ENCODE results near the gene QDPR. TPM values are rescaled to one million over a fixed set of nuclear protein-coding genes. Genes with fewer than 3 reads are reported as not detected.

QDPR gene
- total RNA-seq, 1 experiment from 2014 or later = 39.2 TPM

DNA sequence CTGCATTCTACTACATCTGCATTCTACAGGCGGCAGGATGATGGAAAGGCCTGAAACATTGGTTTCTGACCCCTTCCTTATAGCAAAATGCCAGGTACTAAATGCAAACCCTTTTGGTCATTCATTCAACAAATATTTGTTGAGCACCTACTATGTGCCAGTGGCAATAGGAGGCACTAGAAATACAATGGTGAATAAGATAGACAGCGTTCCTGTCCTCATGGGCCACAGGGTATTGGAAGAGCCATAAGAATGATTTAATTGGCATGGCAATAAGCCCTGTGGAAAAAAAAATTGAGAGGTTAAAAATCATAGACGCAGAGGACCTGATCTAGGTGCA is 47.8 kb upstream of the QDPR start:
- intact Hi-C loops (cut with micrococcal nuclease) = no loop called here
- CTCF ChIA-PET = interaction anchor here (0.6 kb wide), 1 partner anchor 1541 kb away, joined by 3 read pairs; no protein-coding TSS in a partner anchor
- Mint-ChIP-seq H3K27me3 (ENCODE audit: insufficient read depth, unreplicated experiment) (no peaks in the 10 kb centered on the region), H3K9me3 (ENCODE audit: unreplicated experiment) (no peaks in the 10 kb centered on the region), H3K36me3 (ENCODE audit: insufficient read depth, unreplicated experiment) (peaks cover 6% of the 10 kb centered on the region), H3K27ac (ENCODE audit: low read depth, unreplicated experiment) (no peak overlapping the region), H3K4me1 (ENCODE audit: insufficient read depth, unreplicated experiment) (peaks cover 6% of the 10 kb centered on the region), H3K4me3 (ENCODE audit: unreplicated experiment) (no peak overlapping the region)
- no TSS peak for BruUV-seq (replicated peaks)
- no peak for DNase-seq (ENCODE audit: unreplicated experiment)
- TF ChIP-seq CTCF (IDR thresholded peaks at IDR 0.05; ENCODE audit: unreplicated experiment) = no peak
- POLR2A ChIA-PET = no interaction called here

- DNase-seq (ENCODE audit: unreplicated experiment) = no peak
- TF ChIP-seq CTCF (IDR thresholded peaks at IDR 0.05; ENCODE audit: unreplicated experiment) = no peak
- CTCF ChIA-PET = interaction anchor here (0.6 to 1.6 kb wide), 3 partner anchors 10 to 950 kb away, joined by 3 to 5 read pairs (median 4); no protein-coding TSS in a partner anchor
- intact Hi-C loops (cut with micrococcal nuclease) = no loop called here
- no peaks in the 10 kb centered on the region for H3K9me3 Mint-ChIP-seq (ENCODE audit: unreplicated experiment)
- H3K36me3 Mint-ChIP-seq (ENCODE audit: insufficient read depth, unreplicated experiment) = peaks cover 6% of the 10 kb centered on the region
- H3K27me3 Mint-ChIP-seq (ENCODE audit: insufficient read depth, unreplicated experiment) = no peaks in the 10 kb centered on the region
- H3K4me1 Mint-ChIP-seq (ENCODE audit: insufficient read depth, unreplicated experiment) = peaks cover 6% of the 10 kb centered on the region
- BruUV-seq (replicated peaks) = no TSS peak
- no peak overlapping the region for H3K27ac Mint-ChIP-seq (ENCODE audit: low read depth, unreplicated experiment)
- no peak overlapping the region for H3K4me3 Mint-ChIP-seq (ENCODE audit: unreplicated experiment)
- POLR2A ChIA-PET = no interaction called here
These were observed 47.2 kb upstream of the QDPR start for GRCh38 chr4:17558941-17559708.

DNA sequence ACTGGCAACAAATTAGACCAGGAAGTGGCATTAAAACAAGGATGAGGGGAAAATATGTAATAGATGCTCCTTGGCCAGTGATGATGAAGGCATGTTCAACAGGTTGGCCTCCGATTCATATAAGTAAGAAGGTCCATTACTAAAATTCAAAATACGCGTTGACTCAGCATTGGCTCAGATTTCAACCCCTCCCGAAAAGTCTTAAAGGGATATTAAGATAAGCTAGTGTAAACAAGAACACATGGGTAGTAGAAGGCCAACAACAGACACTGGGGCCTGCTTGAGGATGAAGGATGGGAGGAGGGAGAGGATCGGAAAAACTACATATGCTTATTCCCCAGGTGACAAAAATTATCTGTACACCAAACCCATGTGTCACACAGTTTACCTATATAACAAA is 46.0 kb upstream of the QDPR start:
- TF ChIP-seq CTCF (IDR thresholded peaks at IDR 0.05; ENCODE audit: unreplicated experiment) = no peak
- peaks cover 6% of the 10 kb centered on the region for H3K4me1 Mint-ChIP-seq (ENCODE audit: insufficient read depth, unreplicated experiment)
- H3K9me3 Mint-ChIP-seq (ENCODE audit: unreplicated experiment) = no peaks in the 10 kb centered on the region
- CTCF ChIA-PET = interaction anchor here (1.0 to 1.6 kb wide), 3 partner anchors 11 to 79 kb away, joined by 3 to 5 read pairs (median 3); no protein-coding TSS in a partner anchor
- POLR2A ChIA-PET = interaction anchor here (0.6 kb wide), 1 partner anchor 41 kb away, joined by 4 read pairs; no protein-coding TSS in a partner anchor
- intact Hi-C loops (cut with micrococcal nuclease) = no loop called here
- BruUV-seq (replicated peaks) = no TSS peak
- peaks cover 6% of the 10 kb centered on the region for H3K36me3 Mint-ChIP-seq (ENCODE audit: insufficient read depth, unreplicated experiment)
- no peaks in the 10 kb centered on the region for H3K27me3 Mint-ChIP-seq (ENCODE audit: insufficient read depth, unreplicated experiment)
- H3K4me3 Mint-ChIP-seq (ENCODE audit: unreplicated experiment) = no peak overlapping the region
- no peak for DNase-seq (ENCODE audit: unreplicated experiment)
- H3K27ac Mint-ChIP-seq (ENCODE audit: low read depth, unreplicated experiment) = no peak overlapping the region

DNA sequence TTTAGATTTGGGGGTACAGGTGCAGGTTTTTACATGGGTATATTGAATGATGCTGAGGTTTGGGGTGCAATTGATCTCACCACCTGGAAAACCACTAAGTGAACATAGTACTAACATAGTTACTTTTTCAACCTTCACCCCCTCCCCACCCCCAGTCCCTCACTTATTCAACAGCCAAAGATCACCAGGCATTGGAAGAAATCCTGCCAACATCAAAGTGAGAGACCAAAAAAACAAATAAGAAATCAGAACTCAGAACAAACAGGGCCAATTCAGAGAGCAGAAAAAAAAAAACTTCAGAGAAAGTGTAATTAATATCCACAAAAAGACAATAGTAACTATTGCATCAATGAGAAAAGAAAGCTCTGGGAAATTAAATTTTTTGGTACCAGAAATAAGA is 44.6 kb upstream of the QDPR start:
- intact Hi-C loops (cut with micrococcal nuclease) = no loop called here
- no peak overlapping the region for H3K27ac Mint-ChIP-seq (ENCODE audit: low read depth, unreplicated experiment)
- no peak overlapping the region for H3K4me3 Mint-ChIP-seq (ENCODE audit: unreplicated experiment)
- ChIA-PET CTCF (interaction anchor here (0.9 to 1.2 kb wide), 2 partner anchors 8 to 81 kb away, joined by 3 read pairs; no protein-coding TSS in a partner anchor), POLR2A (interaction anchor here (0.6 to 1.2 kb wide), 2 partner anchors 11 kb away, joined by 3 to 4 read pairs; no protein-coding TSS in a partner anchor)
- H3K9me3 Mint-ChIP-seq (ENCODE audit: unreplicated experiment) = no peaks in the 10 kb centered on the region
- H3K4me1 Mint-ChIP-seq (ENCODE audit: insufficient read depth, unreplicated experiment) = peaks cover 3% of the 10 kb centered on the region
- BruUV-seq (replicated peaks) = no TSS peak
- no peaks in the 10 kb centered on the region for H3K27me3 Mint-ChIP-seq (ENCODE audit: insufficient read depth, unreplicated experiment)
- H3K36me3 Mint-ChIP-seq (ENCODE audit: insufficient read depth, unreplicated experiment) = peaks cover 6% of the 10 kb centered on the region
- no peak for DNase-seq (ENCODE audit: unreplicated experiment)
- no peak for TF ChIP-seq CTCF (IDR thresholded peaks at IDR 0.05; ENCODE audit: unreplicated experiment)
